ENCODE measurements around the gene ADPRHL1.
A peak's percentile ranks its signal among the peaks of the same experiment; 100 is the strongest.
"Not testable (repeated sequence)": the region's sequence is repeated elsewhere in the genome, so short reads cannot be mapped to it uniquely, and the experiment has no call there.

ADPRHL1 gene

DNA sequence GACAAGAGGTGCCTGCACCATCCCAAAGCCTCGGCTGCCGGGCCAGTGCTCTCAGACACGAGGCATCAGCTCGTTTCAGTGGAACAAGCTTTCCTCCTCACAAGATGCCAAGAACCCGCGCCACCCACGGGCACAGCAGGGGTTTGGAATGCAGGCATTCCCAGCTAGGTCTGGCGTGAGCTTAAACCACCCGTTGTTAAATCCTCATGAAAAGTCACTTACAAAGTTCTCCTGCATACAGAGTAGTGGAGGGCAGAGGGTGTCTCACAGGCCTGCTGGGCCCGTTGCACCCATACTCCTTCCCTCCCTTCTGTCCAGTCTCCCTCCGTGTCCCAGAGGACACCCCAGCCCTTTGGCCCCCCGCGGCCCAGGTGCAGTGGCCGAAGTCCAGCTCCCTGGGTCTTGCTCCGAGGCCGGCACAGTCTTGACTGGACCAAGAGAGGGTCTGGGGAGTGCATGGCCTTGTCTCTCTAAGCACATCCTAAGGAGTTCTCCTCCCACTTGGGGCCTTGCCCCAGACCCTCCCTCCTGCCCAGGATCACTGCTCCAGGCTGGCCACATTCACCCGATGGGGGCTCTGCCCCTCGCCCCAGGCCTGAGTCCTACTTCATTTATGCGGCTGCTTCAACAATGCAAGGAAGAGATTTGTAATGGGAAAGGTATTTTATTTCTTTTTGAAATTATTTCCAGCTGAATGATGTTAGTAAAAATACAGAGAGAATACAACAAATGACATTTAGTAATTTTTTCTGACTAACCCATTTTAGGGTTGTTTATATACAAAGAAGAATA lies 54.1 kb downstream of the ADPRHL1 start:
- no peak for DNase-seq

DNA sequence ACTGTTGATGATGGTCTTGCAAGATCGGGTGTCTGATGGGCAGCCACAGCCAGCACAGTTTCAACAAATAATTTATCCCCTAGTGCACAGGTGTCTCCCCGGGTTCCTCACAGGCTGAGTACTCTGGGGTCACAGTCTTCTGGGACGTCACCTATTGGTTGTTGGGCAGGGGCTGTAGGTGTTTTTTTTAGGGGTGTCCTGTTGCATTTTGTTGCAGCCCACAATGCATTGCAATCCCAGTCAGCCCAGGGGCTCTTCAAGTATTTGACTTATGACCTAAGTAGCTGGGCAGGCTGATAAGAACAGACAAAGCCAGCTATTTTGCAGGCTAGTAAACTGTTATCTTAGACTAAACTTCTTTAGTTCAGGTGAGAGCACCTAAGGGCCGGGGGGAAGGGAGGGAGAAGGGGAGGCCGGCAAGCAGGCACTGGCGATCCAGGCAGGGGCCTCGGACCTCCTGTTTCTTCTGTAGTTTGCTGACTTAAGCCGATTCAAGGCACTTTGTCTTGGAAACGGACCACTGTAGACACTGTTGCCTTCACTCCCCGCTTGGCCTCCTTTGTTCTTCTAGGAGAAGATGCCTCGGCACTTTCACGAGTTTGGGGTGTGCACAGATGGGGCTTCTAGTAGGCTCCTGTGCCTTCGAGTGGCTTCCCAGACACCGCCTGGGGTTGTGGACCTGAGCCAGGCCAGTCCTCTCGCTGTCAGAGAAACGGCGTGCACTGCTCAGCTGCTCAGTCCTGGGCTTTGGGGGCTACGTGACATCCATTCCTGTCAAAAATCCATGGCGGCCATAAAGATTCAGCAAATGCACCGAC lies 55.5 kb downstream of the ADPRHL1 start:
- DNase-seq, result no peak

DNA sequence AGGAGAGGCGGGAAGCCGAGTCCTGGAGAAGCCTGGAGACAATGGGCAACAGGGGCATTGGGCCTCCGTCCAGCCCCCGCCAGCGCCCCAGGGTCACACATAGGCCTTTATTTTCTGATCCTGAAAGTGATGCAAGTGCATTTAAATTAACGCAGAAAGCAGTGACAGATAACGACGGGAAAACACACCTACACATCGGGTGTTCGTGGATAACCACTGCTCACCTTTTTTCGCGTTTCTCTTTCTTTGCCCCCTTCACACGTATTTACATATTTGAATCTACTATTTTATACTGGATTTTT lies 59.0 kb downstream of the ADPRHL1 start:
- no peak for DNase-seq

DNA sequence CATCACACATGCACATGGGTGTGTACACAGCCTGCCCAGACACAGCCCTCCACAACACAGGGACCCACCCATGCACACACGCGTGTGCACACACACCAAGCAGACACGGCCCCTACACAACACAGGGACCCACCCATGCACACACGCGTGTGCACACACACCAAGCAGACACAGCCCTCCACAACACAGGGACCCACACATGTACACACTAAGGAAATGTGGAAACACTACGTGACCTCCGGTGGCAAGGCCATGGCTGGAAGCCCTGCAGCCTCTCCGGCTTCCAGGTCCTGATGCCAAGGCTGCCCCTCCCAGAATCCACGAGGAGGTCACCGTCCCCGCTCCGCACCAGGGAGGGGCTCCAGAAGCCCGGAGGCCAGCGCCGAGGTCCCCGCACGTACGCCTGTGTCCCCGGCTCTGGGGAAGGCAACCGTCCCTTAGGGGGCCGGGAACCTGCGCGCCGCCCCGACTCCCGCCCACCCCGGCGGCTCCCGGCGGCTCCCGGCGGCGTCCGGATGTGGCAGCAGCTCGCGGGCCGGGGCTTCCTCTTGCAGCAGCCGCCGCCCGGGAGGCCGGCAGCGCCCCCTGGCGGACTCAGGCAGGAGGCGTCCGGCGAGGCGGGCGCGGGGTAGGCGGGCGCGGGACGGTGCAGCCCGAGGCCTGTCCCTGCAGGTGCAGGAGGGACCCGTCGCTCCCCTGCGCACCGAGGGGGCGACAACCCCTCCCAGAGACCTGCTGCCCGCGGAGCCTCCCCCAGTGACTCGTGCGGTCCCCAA lies 59.5 kb downstream of the ADPRHL1 start:
- peak; percentile 82 for DNase-seq

DNA sequence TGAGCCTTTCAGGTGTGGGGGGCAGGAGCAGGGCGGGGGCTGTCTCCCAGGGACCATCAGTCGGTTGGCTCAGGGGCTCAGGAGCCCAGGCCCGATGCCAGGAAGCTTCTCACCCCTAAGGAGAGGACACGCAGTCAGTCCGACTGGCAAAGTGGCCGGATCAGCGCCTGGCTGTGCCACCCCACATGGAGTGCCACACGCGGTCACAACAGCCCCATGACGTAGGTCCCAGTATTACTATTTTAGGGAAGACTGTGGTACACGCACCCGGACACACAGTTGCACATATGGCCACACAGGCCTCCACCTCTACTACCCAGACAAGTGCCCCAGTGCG lies 60.1 kb downstream of the ADPRHL1 start:
- no peak for DNase-seq

DNA sequence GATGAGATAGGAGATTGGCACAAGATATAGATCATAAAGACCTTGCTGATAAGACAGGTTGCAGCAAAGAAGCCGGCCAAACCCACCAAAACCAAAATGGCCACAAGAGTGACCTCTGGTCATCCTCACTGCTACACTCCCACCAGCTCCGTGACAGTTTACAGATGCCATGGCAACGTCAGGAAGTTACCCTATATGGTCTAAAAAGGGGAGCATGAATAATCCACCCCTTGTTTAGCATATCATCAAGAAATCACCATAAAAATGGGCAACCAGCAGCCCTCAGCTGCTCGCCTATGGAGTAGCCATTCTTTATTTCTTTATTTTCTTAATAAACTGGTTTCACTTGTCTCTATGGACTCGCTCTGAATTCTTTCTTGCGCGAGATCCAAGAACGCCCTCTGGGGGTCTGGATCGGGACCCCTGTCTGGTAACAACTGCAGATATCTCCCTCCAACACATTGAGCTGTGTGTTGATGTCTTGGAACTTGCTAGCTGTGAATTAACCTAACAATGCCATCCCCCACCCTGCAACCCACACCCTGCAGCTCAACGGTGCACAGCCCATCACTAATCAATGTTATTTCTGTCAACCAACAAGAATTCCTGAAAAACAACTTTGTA lies 62.3 kb downstream of the ADPRHL1 start:
- no peak for DNase-seq

DNA sequence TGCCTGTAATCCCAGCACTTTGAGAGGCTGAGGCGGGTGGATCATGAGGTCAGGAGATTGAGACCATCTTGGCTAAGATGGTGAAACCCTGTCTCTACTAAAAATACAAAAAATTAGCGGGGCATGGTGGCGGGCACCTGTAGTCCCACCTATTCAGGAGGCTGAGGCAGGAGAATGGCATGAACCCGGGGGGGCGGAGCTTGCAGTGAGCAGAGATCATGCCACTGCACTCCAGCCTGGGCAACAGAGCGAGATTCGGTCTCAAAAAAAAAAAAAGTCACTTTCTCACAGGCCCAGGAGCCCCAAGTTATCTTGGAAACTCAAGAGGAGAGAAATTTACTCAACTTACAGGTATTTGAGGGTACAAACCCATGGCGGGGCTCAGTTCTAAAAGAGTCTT lies 63.7 kb downstream of the ADPRHL1 start:
- DNase-seq, result not testable (repeated sequence)

DNA sequence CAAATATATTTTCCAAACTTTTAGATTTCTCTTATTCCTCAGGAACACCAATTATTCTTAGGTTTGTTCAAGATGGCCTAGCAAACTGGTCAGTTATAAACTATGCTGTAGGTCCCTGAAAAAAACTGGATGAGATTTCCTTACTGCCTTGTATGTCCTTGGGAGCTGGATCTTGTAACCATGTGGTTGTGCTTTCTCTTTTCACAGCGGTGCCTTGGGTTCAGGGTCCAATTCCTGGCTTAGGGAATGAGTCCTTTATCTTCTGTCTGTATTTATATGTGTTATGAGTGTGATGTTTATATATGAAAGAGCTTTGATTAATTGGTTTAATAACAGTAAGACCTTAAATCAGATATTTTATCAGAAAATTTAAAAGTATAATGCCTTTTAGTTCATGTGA lies 65.9 kb downstream of the ADPRHL1 start:
- no peak for DNase-seq

DNA sequence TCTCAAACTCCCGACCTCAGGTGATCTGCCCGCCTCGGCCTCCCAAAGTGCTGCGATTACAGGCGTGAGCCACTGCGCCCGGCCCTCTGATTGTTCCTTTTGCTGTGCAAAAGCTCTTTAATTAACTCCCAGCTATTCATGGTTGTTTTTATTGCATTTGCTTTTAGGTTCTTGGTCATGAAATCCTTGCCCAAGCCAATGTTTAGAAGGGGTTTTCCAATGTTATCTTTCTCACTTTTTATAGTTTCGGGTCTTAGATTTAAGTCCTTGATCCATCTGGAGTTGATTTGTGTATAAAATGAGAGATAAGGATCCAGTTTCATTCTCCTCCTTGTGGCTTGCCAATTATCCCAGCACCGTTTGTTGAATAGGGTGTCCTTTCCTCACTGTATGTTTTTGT lies 70.2 kb downstream of the ADPRHL1 start:
- DNase-seq, result no peak

DNA sequence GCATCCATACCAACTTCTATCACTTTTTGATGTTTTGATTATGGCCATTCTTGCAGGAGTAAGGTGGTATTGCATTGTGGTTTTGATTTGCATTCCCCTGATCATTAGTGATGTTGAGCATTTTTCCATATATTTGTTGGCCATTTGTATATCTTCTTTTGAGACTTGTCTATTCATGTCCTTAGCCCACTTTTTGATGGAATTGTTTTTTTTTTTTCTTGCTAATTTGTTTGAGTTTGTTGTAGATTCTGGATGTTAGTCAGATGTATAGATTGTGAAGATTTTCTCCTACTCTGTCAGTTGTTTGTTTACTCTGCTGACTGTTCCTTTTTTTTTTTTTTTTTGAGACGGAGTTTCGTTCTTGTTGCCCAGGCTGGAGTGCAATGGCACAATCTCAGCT lies 70.7 kb downstream of the ADPRHL1 start:
- not testable (repeated sequence) for DNase-seq

DNA sequence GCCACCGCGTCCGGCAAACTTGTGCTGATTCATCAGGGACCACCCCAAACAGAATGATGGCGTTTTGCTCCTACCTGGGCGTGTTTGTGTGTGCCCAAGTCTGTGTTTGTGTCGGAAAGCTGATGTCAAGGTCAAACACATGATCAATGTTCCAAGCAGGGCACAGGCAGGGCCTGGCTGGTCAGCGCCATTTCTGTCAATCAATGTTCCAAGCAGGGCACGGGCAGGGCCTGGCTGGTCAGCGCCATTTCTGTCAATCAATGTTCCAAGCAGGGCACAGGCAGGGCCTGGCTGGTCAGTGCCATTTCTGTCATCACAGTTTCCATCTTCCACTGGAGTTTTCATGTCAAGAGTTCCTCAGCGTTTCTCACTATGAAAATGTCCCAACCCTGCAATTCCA lies 74.5 kb downstream of the ADPRHL1 start:
- no peak for DNase-seq

DNA sequence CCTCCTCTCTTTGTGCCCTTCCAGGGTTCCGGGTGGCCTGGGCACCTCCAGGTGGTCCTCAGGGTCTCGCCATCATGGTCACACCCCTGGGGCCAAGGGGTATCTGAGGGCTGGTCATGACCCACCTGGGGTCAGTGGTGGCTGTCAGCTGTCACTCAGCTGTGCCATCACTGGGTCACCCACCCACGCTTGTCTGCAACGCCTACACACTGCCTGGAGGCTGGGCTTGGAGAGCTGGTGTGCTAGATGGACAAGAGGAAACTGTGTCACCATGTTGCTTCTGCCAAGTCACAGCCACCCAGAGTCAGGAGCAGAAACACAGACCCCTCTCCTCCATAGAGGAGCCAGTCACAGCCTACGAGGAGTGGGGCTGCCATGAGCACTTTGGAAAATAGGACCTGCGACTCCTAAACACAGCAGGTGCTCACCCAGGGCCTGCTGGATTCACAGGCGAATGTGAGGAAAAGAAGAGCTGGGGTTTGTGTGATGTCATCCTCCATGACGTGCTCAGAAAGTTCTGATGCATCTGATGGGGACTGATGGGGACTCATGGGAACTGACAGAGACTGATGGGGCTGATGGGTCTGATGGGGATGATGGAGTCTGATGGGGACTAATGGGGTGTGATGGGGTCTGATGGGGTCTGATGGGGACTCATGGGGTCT lies 78.6 kb downstream of the ADPRHL1 start:
- no peak for DNase-seq

DNA sequence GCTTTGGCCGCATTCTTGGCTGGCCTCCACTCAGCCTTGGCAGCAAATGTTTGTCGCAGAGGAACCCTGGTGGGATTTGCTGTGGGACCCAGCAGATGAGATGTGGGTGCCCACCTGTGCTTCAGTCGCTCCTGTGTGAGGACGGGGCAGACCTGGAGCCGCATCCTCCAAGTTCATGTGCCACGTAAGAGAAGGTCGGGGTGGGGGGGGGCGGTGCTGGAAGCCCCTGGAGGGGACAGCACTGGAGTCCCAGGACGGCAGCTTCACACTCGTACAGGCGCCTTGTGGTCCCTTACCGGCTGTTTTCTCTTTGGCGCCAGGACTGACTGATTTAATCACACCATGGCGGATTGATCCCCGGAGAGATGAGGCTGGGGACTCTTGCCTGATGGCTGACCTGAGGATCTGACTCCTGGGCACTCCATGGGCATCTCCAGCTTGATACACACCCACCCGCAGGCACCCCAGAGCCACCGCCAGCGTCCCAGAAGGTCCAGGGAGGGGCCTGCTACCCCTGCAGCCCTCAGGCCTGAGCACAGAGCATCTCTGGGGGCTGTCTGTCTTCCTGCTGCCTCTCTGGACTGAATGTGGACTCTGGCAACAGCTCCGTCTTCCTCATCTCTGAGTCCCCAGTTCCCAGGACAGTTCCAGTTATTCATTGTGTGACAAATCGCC lies 79.3 kb downstream of the ADPRHL1 start:
- DNase-seq, result no peak

DNA sequence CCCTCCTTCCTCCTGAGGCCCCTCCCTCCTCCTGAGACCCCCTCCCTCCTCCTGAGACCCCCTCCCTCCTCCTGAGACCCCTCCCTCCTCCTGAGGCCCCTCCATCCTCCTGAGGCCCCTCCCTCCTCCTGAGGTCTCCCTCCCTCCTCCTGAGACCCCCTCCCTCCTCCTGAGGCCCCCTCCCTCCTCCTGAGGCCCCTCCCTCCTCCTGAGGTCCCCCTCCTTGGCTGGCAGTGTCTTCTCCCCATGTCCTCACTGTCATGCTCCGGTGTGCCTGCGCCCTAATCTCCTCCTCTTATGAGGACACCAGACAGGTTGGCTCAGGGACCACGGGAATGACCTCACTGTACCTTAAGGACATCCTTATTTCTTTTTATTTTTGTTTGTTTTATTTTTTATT lies 81.6 kb downstream of the ADPRHL1 start:
- not testable (repeated sequence) for DNase-seq

DNA sequence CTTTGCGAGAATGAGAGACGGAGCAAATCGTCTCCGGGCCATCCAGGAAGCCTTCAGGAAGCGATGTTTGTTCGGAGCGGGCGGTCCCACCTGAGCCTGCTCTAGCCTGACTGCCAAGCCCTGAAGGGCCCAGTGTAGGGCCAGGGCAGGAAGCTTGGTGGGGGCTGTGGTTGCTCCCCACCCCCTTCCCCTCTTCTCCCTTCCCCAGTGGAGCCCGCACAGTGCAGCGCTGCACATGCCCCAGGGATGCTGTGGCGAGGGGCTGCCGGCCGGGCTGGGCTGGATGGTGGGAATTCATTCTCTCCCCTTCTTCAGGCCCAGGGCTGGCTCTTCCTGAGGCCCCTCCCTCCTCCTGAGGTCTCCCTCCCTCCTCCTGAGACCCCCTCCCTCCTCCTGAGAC lies 82.2 kb downstream of the ADPRHL1 start:
- DNase-seq, result no peak

DNA sequence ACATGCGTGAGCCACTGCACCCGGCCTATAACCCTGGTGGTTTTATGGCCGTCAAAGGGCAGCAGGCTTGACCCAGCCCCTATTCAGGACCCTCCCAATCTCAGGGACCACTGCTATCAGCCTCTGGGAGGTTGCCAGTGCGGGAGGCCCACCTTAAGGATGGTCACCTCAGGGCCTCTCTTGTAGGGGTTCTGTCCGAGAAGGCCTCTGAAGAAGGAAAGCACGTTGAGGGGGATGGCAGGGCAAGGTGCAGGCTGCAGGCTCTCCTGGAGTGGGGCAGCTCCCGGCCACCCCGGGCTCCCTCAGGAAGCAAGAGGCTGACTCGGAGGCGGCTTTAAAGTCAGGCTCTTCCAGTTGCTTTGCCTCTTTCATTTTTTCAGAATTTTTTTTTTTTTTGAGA lies 83.4 kb downstream of the ADPRHL1 start:
- DNase-seq, result no peak

DNA sequence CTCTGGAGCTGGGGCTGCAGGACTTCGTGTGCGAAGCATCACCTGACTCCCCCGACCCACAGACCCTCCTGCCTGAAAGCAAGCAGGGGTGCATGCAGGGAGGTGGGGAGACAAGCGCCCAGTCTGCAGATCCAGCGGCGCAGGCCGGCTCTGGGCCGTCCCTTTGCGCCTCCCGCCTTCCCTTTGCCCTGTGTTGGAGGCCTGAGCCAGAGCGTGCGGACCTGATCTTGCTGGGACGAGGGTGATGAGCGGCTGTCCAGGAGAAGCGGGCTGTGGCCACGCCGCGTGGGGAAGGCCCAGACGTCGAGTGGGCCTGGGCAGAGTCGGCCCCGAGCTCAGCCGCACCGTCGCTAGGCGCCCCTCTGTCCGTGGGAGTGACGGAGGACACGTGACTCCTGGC lies 84.1 kb downstream of the ADPRHL1 start:
- no peak for DNase-seq

DNA sequence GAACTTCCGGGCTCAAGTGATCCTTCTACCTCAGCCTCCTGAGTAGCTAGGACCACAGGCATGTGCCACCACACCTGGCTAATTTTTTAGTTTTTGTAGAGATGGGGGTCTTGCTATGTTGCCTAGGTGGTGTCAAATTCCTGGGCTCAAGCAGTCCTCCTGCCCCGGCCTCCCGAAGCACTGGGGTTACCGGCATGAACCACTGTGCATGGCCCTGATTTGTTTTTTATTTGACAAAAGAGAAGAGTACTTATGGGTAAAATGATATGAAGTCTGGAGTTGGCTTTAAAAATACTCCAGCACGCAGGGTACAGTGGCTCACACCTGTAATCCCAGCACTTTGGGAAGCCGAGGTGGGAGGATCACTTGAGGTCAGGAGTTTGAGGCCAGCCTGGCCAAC lies 84.9 kb downstream of the ADPRHL1 start:
- DNase-seq, result not testable (repeated sequence)

DNA sequence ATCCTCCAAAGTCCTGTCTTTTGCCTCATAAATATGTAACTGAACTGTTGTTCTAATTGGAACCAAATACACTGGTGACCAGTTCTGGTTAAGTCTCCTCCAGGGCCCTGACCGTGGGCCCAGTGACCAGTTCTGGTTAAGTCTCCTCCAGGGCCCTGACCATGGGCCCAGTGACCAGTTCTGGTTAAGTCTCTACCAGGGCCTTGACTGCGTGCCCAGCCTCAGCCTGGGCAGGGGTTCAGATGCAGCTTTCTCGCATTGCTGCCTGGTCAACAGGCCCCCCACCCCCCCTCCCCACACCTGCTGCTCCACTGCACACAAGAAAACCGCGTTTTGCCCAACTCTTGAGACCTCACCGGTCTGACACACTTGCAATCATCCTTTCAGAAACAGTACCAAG lies 85.5 kb downstream of the ADPRHL1 start:
- DNase-seq, result no peak

DNA sequence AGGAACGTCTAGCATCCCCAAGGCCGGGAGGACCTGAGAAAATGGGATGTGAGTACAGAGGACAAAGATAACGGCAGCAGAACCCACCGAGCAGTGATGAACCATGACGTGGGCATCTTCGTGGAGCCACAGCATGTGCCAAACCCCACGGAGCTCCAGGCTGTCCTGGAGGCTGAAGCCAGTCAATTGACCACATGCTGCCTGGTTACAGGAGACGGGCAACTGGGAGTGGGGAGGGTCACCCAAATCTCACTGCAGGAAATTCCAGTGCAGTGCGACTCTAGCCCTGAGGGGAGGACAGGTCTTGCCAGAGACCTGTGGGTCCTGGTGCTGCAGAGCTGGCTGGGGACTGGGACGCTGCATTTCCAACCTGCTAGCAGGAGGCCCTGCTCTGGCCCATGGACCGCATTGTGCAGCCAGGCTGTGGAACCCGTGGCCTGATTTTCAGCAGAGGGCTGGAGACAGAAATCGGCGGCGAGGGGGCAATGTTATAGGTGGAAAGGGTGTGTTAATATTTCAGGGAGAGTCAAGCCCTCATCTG lies 86.2 kb downstream of the ADPRHL1 start:
- no peak for DNase-seq

DNA sequence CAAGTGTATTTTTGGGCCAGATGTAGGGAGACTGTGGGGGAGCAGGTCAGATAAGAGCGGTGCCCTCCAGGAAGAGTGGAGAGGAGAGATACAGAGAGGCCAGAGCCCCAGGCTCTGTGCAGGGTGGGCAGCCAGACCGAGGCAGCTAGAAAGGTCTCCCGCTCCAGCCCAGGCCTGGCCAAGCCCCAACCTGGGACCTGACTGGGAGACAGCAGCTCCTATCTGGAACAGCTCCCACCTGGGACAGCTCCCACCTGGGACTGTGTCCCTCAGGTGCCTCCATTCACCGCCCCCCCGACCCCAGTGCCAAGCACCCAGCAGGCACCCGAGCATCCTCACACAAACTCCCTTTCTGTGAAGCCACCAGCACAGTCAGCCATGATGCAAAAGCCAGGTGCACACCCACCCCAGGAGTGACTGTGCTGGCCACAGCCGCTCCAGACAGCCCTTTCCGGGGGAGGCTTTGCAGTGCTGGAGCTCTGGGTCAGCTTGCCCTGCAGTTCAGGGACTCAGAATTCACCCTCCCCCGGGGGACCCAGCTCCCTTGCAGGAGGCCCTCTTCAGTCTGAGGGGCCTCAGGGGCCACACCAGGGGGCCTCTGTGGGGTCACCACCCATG lies 87.2 kb downstream of the ADPRHL1 start:
- DNase-seq, result no peak

DNA sequence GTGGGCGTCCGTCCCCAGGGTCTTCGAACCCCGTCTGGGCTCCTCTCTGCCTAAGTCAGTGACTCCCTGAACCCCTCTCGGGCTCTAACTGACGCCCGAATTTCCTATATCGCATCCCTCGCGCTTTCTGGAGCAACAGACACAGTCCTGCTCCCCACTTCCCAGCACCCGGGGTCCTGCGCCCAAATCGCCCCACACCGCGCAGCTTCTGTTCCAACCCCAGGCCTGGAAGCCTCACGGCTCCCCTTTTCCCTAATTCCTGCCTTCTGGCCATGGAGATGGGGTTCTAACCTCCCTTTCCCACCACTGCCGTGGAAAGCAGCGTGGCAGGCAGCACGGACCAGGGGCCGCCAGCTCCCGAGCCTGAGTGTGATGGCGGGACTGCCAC lies 87.7 kb downstream of the ADPRHL1 start:
- DNase-seq, result no peak
